ENCODE results near the gene KHDC4. TPM values are rescaled to one million over a fixed set of nuclear protein-coding genes. Genes with fewer than 3 reads are reported as not detected.
A peak's percentile ranks its signal among the peaks of the same experiment; 100 is the strongest.

Gene KHDC4
- total RNA-seq, 1 experiment from 2014 or later = 93.3 TPM

DNA sequence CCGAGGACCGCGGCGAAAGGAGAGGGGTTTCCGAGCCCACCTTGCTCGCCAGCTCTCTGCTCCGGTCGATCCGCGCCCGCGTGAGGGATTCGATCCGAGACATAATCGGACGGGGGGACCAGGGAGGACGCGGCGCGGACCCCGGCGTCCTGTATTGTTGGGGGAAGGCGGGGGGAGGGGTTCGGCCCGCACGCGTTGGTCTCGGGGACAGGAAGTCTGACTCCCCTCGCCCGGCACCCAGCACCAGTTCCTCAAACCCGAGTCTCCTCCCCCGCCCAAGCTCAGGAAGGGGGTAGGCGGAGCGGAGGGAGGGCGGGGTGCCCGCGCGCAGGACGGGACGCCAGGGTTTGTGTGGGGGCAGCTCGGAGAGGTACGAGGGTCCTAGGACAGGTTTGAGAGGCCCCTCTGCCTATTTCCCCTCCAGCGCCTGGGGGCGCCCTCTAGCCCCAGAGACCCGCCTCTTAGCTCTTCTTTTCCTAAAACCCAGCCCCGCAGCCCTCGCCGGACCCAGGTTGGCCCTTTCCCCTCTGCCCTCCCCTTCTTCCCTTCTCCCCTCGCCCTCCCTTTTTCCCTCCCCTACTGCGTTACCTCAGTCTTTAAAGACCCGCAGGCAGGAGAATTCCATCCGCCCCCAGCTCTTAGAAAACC lies 44.2 kb upstream of the KHDC4 start, which contains the start of gene ARHGEF2:
TSS of gene ARHGEF2 (minus strand) at position 223 of the 648 bp plus-strand sequence. CDS start at position 103, 120 bp downstream.
- no TSS peak for BruUV-seq (replicated peaks)
- H3K4me3 ChIP-seq (ENCODE audit: low read depth, low read length, poor library complexity, severe bottlenecking) = peak within 1 kb of the TSS; percentile 95
- H3K27me3 ChIP-seq (replicated peaks; ENCODE audit: insufficient read depth, low read depth, low read length, poor library complexity) = no peaks in the 10 kb centered on the region
- TF ChIP-seq, protein P1, sequence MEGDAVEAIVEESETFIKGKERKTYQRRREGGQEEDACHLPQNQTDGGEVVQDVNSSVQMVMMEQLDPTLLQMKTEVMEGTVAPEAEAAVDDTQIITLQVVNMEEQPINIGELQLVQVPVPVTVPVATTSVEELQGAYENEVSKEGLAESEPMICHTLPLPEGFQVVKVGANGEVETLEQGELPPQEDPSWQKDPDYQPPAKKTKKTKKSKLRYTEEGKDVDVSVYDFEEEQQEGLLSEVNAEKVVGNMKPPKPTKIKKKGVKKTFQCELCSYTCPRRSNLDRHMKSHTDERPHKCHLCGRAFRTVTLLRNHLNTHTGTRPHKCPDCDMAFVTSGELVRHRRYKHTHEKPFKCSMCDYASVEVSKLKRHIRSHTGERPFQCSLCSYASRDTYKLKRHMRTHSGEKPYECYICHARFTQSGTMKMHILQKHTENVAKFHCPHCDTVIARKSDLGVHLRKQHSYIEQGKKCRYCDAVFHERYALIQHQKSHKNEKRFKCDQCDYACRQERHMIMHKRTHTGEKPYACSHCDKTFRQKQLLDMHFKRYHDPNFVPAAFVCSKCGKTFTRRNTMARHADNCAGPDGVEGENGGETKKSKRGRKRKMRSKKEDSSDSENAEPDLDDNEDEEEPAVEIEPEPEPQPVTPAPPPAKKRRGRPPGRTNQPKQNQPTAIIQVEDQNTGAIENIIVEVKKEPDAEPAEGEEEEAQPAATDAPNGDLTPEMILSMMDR (conservative IDR thresholded peaks at IDR 0.05; ENCODE audit: low read depth, low read length) = peak; percentile 49; the same call in 1 of the 2 replicates
- TF ChIP-seq EZH2 (IDR thresholded peaks at IDR 0.05; ENCODE audit: borderline replicate concordance, low read depth, low read length, poor library complexity, severe bottlenecking) = no peak
- intact Hi-C loops (cut with micrococcal nuclease; ENCODE audit: unreplicated experiment) = loop anchor here (5.0 kb wide), 1 partner anchor 36 kb away; the partner anchor contains the start of gene RXFP4
- peak within 1 kb of the TSS; percentile 95 for H3K27ac ChIP-seq (ENCODE audit: low read depth, low read length, poor library complexity, severe bottlenecking)
- H3K36me3 ChIP-seq (ENCODE audit: insufficient read depth, low read length, poor library complexity, severe bottlenecking) = no peaks in the 10 kb centered on the region
- DNase-seq (ENCODE audit: low spot score) = peak; percentile 89
- ChIA-PET CTCF (interaction anchor here (0.6 to 0.7 kb wide), 7 partner anchors 11 to 358 kb away, joined by 3 to 7 read pairs (median 3); no protein-coding TSS in a partner anchor), POLR2A (ENCODE audit: low non-redundant PET) (interaction anchor here (0.6 kb wide), 3 partner anchors 37 to 1575 kb away, joined by 7 to 17 read pairs (median 7); no protein-coding TSS in a partner anchor)
- no peaks in the 10 kb centered on the region for H3K9me3 ChIP-seq (ENCODE audit: low read depth, low read length, poor library complexity, severe bottlenecking)
- peaks cover 76% of the 10 kb centered on the region for H3K4me1 ChIP-seq (ENCODE audit: insufficient read depth, low read length, poor library complexity, severe bottlenecking)

DNA sequence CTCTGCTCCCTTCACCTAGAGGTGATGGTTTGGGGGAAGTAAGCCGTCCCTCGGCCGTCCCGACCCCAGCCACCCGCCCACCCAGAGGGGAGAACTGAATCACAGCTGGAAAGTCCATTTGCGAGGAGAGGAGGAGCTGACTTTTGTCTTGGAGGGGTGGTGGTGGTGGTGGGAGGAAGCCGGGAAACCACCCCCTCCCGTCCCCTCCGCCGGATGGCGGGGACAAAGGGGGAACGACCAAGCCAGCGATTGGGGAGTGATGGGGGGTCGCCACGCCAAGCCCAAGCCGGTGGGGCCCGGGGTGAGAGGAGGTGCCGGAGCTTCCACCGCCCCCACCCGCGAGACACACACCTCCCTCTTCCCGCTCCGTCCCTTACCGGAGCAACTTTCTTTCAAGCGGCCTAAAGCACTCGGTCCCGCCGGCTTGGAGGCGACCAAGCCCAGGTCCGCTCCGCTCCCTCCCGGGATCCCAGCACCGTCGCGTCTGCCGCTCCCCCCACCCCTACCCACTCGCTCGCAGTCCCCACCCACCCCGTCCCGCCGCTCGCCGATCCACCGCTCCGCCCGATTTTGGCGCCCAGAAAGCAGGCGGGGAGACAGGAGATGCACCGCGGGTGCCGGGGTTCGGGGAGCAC lies 43.6 kb upstream of the KHDC4 start:
- ChIA-PET POLR2A (ENCODE audit: low non-redundant PET) (interaction anchor here (0.6 kb wide), 2 partner anchors 38 to 1574 kb away, joined by 7 read pairs; no protein-coding TSS in a partner anchor), CTCF (interaction anchor here (0.6 to 1.3 kb wide), 6 partner anchors 12 to 359 kb away, joined by 3 to 7 read pairs (median 4); no protein-coding TSS in a partner anchor)
- Histone ChIP-seq H3K4me3 (ENCODE audit: low read depth, low read length, poor library complexity, severe bottlenecking) (peak overlapping the region; percentile 95), H3K36me3 (ENCODE audit: insufficient read depth, low read length, poor library complexity, severe bottlenecking) (peaks cover under 1% of the 10 kb centered on the region), H3K9me3 (ENCODE audit: low read depth, low read length, poor library complexity, severe bottlenecking) (no peaks in the 10 kb centered on the region), H3K27me3 (replicated peaks; ENCODE audit: insufficient read depth, low read depth, low read length, poor library complexity) (no peaks in the 10 kb centered on the region), H3K4me1 (ENCODE audit: insufficient read depth, low read length, poor library complexity, severe bottlenecking) (peaks cover 69% of the 10 kb centered on the region), H3K27ac (ENCODE audit: low read depth, low read length, poor library complexity, severe bottlenecking) (peak overlapping the region; percentile 95)
- peak; percentile 62 for DNase-seq (ENCODE audit: low spot score)
- TF ChIP-seq, protein P1 (conservative IDR thresholded peaks at IDR 0.05; ENCODE audit: low read depth, low read length) = no peak
- TF ChIP-seq EZH2 (IDR thresholded peaks at IDR 0.05; ENCODE audit: borderline replicate concordance, low read depth, low read length, poor library complexity, severe bottlenecking) = no peak
- intact Hi-C loops (cut with micrococcal nuclease; ENCODE audit: unreplicated experiment) = loop anchor here (5.0 kb wide), 1 partner anchor 36 kb away; the partner anchor contains the start of gene RXFP4
- BruUV-seq (replicated peaks) = no TSS peak

DNA sequence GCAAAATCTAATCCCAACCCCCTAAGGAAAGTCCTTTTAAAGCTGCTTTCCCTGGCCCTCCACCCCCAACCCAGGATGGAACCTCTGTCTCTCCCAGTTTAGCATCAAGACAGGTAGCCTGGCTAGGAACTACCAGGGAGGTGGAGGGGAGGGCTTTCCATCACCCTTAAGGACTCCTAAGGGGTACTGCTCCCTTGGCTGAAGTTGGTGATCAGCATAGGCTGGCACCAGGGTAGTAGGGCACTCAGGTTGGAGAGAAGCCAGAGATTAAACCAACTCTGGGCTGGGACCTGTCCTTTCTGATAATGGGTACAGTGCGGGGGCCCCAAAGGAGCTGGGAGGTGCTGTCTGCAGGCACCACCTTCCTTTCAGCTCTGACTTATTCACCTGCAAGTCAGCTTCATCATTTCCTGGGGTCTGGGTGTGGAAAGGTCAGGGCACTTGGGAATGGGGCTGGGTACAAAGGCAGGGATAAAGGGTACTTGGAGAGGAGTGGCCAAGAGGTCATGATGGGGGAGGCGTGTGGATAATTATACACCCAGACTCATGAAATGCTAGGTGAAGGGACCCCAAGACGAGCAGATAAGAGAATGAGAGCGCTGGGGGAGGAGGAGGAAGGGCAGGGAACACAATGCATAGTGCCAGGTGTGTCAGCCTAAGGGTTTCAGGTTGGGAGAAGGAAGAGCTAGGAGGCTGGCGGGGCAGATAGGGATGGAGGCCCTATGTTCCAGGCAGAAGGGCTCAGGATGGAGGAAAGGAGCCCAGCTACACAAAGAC lies 42.9 kb upstream of the KHDC4 start:
- H3K36me3 ChIP-seq (ENCODE audit: insufficient read depth, low read length, poor library complexity, severe bottlenecking) = peaks cover 7% of the 10 kb centered on the region
- intact Hi-C loops (cut with micrococcal nuclease; ENCODE audit: unreplicated experiment) = loop anchor here (5.0 kb wide), 1 partner anchor 35 kb away; the partner anchor contains the start of gene RXFP4
- no peaks in the 10 kb centered on the region for H3K9me3 ChIP-seq (ENCODE audit: low read depth, low read length, poor library complexity, severe bottlenecking)
- no peak for DNase-seq (ENCODE audit: low spot score)
- H3K4me3 ChIP-seq (ENCODE audit: low read depth, low read length, poor library complexity, severe bottlenecking) = peak overlapping the region; percentile 95
- TF ChIP-seq EZH2 (IDR thresholded peaks at IDR 0.05; ENCODE audit: borderline replicate concordance, low read depth, low read length, poor library complexity, severe bottlenecking) = no peak
- ChIA-PET POLR2A (ENCODE audit: low non-redundant PET) (interaction anchor here (0.6 to 0.7 kb wide), 2 partner anchors 57 to 515 kb away, joined by 3 to 10 read pairs; no protein-coding TSS in a partner anchor), CTCF (interaction anchor here (0.6 to 1.3 kb wide), 3 partner anchors 89 to 254 kb away, joined by 3 to 6 read pairs (median 6); no protein-coding TSS in a partner anchor)
- H3K27ac ChIP-seq (ENCODE audit: low read depth, low read length, poor library complexity, severe bottlenecking) = peak overlapping the region; percentile 95
- TSS peak; percentile 5 for BruUV-seq (replicated peaks)
- H3K4me1 ChIP-seq (ENCODE audit: insufficient read depth, low read length, poor library complexity, severe bottlenecking) = peaks cover 64% of the 10 kb centered on the region
- H3K27me3 ChIP-seq (replicated peaks; ENCODE audit: insufficient read depth, low read depth, low read length, poor library complexity) = no peaks in the 10 kb centered on the region
